Measurements from ENCODE around the gene VMP1.
A peak's percentile ranks its signal among the peaks of the same experiment; 100 is the strongest.

The VMP1 gene

DNA sequence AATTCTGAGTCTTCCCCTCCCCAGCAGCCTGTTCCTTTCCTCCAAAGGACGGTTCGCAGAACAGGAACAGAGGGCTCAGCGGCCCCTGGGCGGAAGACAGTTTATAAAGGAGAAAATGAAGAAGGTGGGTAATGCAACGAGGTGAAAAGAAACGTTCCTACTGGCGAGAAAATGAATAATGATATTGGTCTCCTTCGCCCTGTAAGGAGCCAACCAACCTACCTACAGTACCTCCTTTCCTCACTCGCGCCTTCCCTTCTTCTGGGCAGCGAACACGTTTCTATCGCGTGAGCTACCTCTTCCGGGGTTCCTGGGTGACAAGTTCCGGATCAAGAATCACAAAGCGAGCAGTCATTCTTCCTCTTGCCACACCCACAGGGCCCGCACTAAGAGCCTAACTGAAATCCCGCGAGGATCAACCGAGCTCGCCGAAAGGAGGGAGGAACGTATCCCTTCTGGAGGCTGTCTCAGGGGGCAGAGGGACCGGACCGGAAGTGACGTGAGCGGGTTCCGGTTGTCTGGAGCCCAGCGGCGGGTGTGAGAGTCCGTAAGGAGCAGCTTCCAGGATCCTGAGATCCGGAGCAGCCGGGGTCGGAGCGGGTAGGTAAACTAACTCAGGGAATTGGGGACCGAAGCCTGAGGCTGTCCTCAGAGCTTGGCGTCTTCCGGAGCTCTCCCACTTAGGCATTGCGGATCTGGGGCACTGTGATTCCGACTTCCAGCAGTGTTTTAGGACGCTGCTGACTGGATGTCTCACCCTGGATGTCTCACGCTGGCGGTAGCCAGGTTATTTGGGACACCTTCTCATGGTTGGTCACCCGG lies at the start of gene VMP1, which contains the start of gene PTRH2:
VMP1 (plus strand) TSS at position 506 of the 822 bp plus-strand sequence. CDS start 23,793 bp downstream, outside the sequence.
PTRH2 (minus strand) TSS at position 282 of the 822 bp plus-strand sequence. CDS start 9,452 bp downstream, outside the sequence.
- DNase-seq (ENCODE audit: low spot score) = peak; percentile 98

DNA sequence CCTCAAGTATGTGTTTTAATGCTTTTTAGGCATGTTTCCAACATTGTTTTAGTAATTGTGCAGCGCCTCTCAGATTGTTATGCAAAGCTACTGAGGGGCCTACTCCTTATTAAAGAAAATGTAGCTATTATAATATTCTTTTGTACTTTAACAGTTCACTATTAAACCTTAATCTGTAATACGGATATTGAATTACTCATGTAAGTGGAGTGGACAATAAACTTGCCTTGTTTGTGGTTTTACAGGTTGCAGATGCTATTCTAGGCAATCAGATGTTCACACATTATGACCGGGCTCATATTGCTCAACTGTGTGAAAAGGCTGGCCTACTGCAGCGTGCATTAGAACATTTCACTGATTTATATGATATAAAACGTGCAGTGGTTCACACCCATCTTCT lies 41.2 kb upstream of the VMP1 start:
- DNase-seq (ENCODE audit: low spot score) = no peak

DNA sequence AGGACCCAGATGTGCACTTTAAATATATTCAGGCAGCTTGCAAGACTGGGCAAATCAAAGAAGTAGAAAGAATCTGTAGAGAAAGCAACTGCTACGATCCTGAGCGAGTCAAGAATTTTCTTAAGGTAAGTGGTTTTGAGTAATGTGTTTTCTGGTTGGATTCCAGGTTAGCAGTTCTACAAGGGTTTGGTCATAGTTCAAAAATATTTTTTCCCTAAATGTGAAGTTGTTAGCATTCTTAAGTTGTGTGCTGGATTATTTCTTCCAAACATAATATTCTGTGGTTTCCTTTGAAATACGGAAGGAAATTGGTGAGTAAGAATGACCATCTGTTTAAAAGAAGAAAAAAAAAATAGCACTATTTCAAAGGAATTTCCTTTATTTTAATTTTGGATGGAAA lies 38.6 kb upstream of the VMP1 start:
- no peak for DNase-seq (ENCODE audit: low spot score)

DNA sequence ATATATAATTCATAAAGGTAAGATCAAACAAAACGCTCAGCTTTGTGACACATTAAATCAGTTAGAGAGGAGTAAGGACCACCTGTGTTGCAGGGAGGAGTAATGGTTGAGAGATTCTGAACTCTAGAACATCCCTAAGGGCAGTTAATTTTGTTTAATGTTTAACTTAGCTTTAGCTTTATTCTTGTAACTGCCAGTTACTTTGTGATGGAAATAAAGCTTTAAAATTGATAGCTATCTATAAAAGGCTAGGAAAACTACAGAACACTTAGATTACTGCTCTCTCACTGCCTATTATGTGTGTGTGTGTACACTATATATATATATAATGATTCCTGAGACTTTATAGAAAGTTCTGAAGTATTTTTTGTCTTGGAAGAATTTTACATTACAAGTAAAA lies 38.0 kb upstream of the VMP1 start:
- no peak for DNase-seq (ENCODE audit: low spot score)

DNA sequence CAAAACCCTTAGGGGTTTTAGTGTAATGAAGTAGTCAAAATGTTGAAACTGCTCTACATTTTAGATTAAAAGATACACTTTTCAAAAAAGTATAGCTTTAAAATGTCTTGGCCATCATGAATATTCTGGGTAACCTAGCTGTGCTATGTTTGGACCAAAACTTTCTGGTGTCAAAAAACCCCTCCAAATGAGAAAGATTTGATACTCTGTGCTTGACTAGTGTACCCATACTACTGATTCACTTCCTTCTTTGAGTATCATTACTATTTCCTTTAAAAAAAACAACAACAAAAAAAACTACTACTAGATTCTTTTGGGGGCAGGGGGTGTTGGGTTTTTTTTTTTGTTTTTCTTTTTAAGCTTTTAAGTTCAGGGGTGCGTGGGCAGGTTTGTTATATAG lies 37.5 kb upstream of the VMP1 start:
- no peak for DNase-seq (ENCODE audit: low spot score)

DNA sequence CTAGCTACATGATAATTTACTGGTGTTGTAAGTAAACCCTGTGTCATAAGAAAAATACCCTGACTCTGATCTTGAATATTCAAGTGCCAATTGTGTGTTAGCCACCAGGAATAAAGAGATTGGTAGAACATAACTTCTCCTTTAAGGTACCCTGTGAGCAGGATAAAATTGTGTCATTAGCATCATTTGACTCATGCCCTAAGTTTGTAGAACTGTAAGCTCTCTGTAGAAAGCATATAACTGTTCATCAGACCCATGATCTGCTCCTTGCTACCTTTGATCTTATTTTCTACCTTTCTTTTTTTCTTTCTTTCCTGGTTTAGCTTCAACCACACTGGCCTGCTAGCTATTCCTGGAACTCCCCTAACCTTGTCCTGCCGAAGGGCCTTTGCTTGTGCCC lies 36.1 kb upstream of the VMP1 start:
- DNase-seq (ENCODE audit: low spot score) = no peak

DNA sequence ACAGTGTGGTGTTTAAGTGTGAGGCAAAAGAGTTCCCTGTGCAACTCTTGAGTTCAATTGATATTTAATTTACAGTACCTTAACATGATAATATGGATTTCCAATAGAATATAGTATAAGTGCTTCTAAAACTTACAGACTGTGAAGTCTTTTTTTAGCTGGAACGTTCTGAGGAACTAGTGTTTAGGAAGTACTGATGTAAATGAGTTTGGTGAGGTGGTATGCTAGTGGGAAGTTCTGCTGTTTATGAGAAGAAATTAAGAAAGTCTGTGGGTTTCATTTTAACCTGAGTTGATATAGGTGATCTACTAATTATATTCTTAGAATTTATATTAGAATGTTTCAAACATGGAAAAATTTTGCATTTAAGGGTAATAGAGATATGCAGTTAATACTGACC lies 32.2 kb upstream of the VMP1 start:
- no peak for DNase-seq (ENCODE audit: low spot score)

DNA sequence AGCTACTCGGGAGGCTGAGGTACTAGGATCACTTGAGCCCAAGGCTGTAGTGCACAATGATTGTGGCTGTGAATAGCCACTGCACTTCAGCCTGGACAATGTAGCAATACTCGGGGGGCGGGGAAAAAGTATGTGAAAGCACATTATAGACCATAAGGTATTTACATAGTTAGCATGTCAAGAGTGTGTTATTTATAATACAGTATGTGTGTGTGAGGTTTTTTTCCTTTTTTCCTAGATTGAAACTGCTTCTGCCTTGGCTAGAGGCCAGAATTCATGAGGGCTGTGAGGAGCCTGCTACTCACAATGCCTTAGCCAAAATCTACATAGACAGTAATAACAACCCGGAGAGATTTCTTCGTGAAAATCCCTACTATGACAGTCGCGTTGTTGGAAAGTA lies 30.7 kb upstream of the VMP1 start:
- no peak for DNase-seq (ENCODE audit: low spot score)

DNA sequence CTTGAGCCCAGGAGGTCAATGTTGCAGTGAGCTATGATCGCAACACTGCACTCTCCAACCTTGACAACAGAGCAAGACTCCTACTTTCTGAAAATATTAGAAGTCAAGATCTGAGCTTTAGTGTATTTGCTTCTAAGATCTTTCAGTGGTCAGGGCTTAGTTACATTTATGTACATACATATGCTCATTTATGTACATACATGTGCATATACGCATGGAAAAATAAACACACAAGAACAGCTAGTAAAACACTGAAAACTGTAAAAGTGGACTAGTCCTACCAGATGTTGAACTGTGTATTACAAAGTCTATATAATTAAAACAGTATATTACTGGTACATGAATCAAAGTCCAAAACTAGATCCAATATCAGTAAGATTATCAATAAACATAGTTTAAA lies 28.5 kb upstream of the VMP1 start:
- DNase-seq (ENCODE audit: low spot score) = no peak

DNA sequence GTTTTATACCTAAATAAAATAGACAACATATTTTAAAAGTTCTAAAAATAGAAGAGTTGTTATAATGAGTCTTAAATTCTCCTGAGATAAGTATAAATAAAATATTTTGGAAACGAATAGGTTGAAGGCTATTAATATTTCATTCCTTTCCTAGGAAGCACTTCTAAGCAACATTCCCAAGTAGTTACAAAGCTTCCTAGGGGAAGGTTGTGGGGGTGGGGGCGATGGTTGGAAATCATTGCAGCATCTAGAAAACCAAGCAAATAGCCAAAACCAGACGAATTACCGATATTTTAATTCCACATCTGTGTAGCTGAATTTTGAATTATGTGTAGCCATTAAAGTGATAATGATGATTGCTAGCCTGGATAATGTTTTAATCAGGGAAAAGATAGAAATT lies 27.1 kb upstream of the VMP1 start:
- DNase-seq (ENCODE audit: low spot score) = no peak

DNA sequence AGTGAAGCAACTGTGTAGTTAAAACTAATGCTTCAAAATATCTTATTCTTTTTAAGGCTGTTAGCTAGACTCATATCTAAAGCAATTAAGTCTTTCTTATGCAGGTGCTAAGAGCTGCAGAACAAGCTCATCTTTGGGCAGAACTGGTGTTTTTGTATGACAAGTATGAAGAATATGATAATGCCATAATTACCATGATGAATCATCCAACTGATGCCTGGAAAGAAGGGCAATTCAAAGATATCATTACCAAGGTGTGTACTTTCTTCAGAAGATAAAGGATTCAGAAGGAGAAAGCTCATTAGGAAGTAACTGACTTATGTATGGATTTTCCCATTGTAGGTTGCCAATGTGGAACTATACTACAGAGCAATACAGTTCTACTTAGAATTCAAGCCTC lies 24.2 kb upstream of the VMP1 start:
- DNase-seq (ENCODE audit: low spot score) = no peak

DNA sequence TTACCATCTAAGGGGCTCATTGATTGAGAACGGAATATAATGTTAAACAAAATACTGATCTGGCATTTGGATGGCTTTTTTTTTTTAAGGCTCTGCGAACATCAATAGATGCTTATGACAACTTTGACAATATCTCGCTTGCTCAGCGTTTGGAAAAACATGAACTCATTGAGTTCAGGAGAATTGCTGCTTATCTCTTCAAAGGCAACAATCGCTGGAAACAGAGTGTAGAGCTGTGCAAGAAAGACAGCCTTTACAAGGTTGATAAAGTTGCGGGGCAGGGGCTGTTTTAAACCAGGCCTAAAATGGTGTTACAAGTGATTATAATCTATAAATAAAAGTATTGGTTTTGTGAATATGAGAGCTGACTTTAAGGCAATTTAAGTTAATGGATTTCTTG lies 22.5 kb upstream of the VMP1 start:
- DNase-seq (ENCODE audit: low spot score) = no peak

DNA sequence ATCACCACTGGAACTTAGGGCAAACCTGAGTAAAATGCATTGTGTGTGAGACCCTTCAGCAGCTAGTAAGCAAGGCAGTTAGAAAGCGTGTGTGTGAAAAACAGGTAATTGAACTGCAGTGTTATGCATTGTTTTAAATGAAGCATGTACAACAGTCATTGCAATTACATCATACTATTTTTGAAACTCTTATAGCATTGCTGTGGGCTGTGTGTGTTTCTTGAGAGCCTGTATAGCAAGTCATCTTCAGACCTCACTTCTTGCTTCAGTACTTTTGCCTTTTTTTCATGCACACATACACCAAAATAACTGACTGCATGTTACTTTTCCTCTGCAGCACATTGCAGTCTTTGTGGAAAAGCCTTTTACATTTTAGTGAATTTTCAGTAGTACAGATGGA lies 19.4 kb upstream of the VMP1 start:
- no peak for DNase-seq (ENCODE audit: low spot score)

DNA sequence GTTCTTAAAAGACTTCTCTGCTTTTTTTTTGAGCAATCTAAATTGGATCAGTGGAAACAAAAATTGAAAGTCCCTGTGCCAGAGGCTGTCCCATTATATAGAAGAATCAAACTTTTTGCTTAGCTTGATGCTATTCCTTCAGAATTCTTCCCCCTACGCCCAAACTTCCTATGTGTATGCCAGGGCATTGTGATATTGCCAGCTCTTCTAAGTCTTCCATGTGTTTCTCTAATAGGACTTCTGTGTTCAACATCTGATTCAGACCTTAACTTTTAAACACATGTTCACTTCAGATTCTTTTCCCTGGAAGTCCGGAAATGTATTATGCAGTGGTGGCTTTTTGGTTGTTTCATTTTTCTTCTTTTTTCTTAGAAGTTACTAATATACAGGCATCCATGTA lies 19.0 kb upstream of the VMP1 start:
- no peak for DNase-seq (ENCODE audit: low spot score)

DNA sequence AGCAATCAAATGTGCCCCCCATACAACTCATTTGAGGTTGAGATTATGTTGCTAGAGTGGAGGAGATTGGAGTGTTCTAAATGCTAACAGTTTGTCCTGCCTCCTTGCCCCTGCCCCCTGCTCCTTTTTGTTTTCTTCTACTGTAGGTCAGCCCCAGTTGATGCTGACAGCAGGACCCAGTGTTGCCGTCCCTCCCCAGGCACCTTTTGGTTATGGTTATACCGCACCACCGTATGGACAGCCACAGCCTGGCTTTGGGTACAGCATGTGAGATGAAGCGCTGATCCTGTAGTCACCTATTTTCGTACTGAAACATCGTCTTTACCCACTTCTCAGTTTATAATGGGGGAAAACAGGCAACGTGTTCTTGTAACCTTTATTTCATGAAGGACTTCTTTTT lies 13.9 kb upstream of the VMP1 start:
- DNase-seq (ENCODE audit: low spot score) = no peak

DNA sequence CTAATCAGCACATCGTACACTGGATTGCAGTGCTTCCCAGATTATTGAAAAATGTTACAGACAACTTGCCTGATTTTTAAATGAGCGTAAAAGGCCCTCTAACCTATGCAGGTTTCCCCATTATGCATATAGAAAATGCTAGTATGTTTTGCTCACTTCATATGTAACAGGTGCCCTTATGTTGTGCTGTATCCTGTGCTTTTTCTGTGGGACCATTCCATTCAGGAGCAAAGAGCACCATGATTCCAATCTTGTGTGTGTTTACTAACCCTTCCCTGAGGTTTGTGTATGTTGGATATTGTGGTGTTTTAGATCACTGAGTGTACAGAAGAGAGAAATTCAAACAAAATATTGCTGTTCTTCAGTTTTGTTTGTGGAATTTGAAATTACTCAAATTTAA lies 13.1 kb upstream of the VMP1 start:
- no peak for DNase-seq (ENCODE audit: low spot score)

DNA sequence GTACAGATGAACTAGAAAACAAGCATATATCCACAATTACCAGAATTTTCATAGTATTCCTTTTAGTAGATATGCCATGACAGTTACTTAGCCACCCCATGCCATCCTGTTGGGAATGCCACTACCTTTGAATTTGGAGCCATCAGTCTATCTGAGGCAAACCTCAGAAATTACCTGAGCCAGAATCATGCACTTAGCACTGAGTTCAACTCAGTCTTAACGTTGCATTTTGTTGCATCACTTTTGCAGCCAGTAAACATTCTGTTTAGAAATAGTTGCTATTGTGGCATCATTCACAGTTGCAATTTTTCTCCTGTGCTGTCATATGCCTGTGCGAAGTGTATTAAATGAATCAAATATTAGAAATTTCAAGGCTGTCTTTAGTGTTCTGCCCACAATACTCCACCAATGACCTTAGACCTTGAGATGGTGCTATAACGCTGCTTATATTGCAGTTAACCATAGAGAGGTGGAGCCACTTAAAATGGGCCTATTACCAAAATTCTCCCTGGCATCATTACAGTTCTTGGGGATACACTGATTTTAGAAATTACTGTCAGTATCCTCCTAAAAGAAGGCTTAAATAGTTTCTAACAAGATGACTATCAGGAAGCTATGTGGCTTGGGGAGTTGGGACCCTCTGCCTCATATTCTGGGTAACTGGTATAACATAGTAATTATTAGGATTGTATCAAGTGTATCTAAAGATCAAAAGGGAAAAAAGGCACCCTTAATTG lies 11.3 kb upstream of the VMP1 start:
- DNase-seq (ENCODE audit: low spot score) = no peak

DNA sequence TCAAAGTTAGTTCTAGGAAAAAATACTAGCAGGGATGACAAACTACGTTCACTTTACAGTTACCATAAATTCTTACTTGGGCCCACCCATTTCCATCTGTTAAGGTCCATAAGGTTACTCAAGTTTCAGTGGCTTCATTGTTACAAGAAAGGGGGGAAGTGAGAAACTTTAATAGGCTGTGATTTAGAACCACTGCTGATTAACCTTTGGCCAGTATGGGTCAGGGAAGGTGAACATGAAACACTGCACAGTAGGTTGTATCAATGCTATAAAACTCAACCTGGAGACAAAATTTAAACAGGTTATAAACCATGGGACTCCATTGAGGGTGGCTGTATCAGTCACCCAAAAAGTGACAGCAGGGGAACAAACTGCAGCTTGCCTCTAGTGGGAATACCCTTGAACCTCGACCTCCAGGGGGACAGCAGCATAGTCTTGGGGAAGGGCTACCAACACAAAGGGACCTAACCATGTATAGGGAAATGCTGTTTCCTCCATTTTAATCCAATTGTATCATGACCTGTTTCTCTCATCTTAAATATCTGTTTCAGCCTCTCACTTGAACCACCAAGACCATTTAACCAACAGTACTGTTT lies 10.7 kb upstream of the VMP1 start:
- no peak for DNase-seq (ENCODE audit: low spot score)

DNA sequence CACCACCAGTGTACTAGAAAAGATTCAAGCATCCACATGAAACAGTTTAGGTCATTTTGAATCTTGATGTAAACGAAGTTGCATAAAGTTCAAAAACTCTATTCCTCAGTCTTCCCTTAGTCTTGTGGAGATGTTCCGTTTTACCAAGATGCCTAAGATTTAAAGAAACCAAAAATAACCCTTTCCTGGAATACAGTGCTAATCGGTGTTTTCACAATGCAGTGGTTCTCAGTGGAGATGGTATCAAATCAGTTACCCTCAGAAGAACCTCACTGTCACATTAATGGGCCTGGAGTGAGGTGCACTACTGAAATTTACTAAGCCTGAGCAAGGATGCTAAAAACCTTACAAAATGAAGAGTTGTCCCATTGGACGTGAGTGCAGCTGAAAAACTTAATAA lies 9.3 kb upstream of the VMP1 start:
- no peak for DNase-seq (ENCODE audit: low spot score)

DNA sequence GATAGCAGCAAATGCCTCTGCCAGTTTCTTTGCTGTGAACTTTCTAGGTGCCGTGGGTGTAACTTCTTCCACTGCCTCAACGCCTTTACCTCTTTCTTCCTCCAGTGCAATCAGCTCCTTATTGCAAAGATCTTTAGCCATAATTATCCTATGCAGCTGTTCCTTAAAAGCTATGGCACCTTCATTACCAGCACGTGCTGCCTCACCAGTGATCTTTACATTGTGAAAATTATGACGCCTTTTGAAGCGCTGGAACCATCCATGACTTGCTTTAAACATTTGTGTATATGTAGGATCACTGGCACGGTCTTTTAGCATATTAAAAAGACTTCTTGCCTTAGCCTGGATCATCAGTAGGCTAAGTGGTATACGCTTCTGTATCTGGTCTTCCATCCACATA lies 8.2 kb upstream of the VMP1 start:
- DNase-seq (ENCODE audit: low spot score) = no peak

DNA sequence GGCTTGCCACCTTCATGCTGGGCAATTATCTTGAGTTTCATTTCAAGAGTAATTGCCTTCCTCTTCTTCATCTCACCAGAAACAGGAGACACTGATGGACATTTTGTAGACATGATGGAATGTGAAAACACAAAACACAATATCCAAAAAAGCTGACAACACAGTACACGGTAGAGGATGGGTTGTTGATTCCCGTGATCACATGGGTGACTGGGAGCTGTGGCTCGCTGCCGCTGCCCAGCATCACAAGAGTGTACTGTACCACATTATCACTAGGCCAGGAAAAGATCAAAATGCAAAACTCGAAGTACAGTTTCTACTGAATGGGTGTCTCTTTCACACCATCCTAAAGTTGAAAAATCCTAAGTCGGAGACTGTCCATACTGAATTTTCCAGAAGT lies 7.7 kb upstream of the VMP1 start:
- DNase-seq (ENCODE audit: low spot score) = no peak

DNA sequence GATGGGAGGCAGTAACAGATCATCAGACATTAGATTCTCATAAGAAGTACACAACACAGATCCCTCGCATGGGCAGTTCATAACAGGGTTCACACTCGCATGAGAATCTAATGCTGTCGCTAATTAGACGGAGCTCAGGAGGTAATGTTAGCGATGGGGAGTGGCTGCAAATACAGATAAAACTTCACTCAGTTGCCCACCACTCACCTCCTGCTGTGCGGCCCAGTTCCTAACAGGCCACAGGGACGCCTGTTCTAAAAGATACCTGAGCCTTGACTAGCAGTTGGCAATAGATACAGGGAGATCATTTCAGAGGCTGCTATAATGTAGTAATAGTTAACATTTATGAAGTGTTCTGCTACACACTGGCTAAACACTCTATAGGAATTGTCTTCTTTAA lies 5.2 kb upstream of the VMP1 start:
- no peak for DNase-seq (ENCODE audit: low spot score)

DNA sequence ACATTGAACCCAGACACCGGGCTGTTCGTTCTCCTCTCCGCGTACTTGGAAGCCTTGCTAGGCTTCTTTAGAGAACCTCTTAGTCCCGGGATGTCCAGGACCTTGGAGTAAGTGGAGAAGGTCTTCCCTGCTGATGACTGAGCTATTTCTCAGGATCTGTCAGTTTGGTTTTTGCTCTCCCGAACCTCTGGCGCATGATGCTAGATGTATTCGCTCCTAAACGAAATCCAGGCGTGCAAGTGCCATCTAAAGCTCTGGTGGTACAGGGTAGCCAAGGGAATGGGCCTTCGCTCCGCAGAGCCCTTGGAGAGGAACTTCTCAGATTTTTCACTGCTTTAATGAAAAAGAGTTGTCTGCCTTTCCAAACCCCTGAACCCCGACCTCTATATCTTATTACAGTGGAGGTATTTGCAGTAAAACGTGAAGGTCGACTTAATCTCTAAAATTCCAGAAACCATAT lies 547 bp downstream of the VMP1 start:
- DNase-seq (ENCODE audit: low spot score) = no peak
